ENCODE results near the gene PANK4.

Gene PANK4

GRCh38 chr1:2564815-2565374 is 38.5 kb upstream of the PANK4 start:
- Histone ChIP-seq H3K27ac (ENCODE audit: low read length) (no peak overlapping the region), H3K4me3 (ENCODE audit: low read depth in 1 of 2, low read length in 2 of 2) (no peak overlapping the region), H3K36me3 (ENCODE audit: control insufficient read depth in 1 of 2, insufficient read depth in 2 of 2, low read length in 2 of 2) (peaks cover 0 to 36% of the 10 kb centered on the region in 2 donors), H3K27me3 (ENCODE audit: low read depth, low read length) (no peaks in the 10 kb centered on the region), H3K4me1 (ENCODE audit: control insufficient read depth in 1 of 2, insufficient read depth in 2 of 2, low read length in 2 of 2) (no peaks in the 10 kb centered on the region), H3K9me3 (ENCODE audit: control insufficient read depth in 1 of 2, low read length in 2 of 2) (no peaks in the 10 kb centered on the region)

- no peak overlapping the region for H3K4me3 ChIP-seq (ENCODE audit: low read depth in 1 of 2, low read length in 2 of 2)
- H3K4me1 ChIP-seq (ENCODE audit: control insufficient read depth in 1 of 2, insufficient read depth in 2 of 2, low read length in 2 of 2): no peaks in the 10 kb centered on the region
- peaks cover 0 to 42% of the 10 kb centered on the region in 2 donors for H3K36me3 ChIP-seq (ENCODE audit: control insufficient read depth in 1 of 2, insufficient read depth in 2 of 2, low read length in 2 of 2)
- H3K27me3 ChIP-seq (ENCODE audit: low read depth, low read length): no peaks in the 10 kb centered on the region
- no peaks in the 10 kb centered on the region for H3K9me3 ChIP-seq (ENCODE audit: control insufficient read depth in 1 of 2, low read length in 2 of 2)
- H3K27ac ChIP-seq (ENCODE audit: low read length): no peak overlapping the region
Observed at GRCh38 chr1:2564006-2564814, 37.8 kb upstream of the PANK4 start.

GRCh38 chr1:2563205-2563604 is 36.8 kb upstream of the PANK4 start:
- Histone ChIP-seq H3K36me3 (ENCODE audit: control insufficient read depth in 1 of 2, insufficient read depth in 2 of 2, low read length in 2 of 2) (peaks cover 4 to 48% of the 10 kb centered on the region in 2 donors), H3K9me3 (ENCODE audit: control insufficient read depth in 1 of 2, low read length in 2 of 2) (no peaks in the 10 kb centered on the region), H3K4me3 (ENCODE audit: low read depth in 1 of 2, low read length in 2 of 2) (no peak overlapping the region), H3K27me3 (ENCODE audit: low read depth, low read length) (no peaks in the 10 kb centered on the region), H3K4me1 (ENCODE audit: control insufficient read depth in 1 of 2, insufficient read depth in 2 of 2, low read length in 2 of 2) (no peaks in the 10 kb centered on the region), H3K27ac (ENCODE audit: low read length) (no peak overlapping the region)

- Histone ChIP-seq H3K27me3 (ENCODE audit: low read depth, low read length) (no peaks in the 10 kb centered on the region), H3K9me3 (ENCODE audit: control insufficient read depth in 1 of 2, low read length in 2 of 2) (no peaks in the 10 kb centered on the region), H3K4me1 (ENCODE audit: control insufficient read depth in 1 of 2, insufficient read depth in 2 of 2, low read length in 2 of 2) (peaks cover 0 to 9% of the 10 kb centered on the region in 2 donors), H3K4me3 (ENCODE audit: low read depth in 1 of 2, low read length in 2 of 2) (no peak overlapping the region), H3K36me3 (ENCODE audit: control insufficient read depth in 1 of 2, insufficient read depth in 2 of 2, low read length in 2 of 2) (peaks cover 4 to 48% of the 10 kb centered on the region in 2 donors), H3K27ac (ENCODE audit: low read length) (no peak overlapping the region)
Observed at GRCh38 chr1:2561898-2562895, 35.8 kb upstream of the PANK4 start.

GRCh38 chr1:2561446-2561845 is 35.0 kb upstream of the PANK4 start:
- peaks cover 0 to 16% of the 10 kb centered on the region in 2 donors for H3K4me1 ChIP-seq (ENCODE audit: control insufficient read depth in 1 of 2, insufficient read depth in 2 of 2, low read length in 2 of 2)
- no peak overlapping the region for H3K27ac ChIP-seq (ENCODE audit: low read length)
- no peaks in the 10 kb centered on the region for H3K27me3 ChIP-seq (ENCODE audit: low read depth, low read length)
- H3K4me3 ChIP-seq (ENCODE audit: low read depth in 1 of 2, low read length in 2 of 2): no peak overlapping the region
- peaks cover 4 to 48% of the 10 kb centered on the region in 2 donors for H3K36me3 ChIP-seq (ENCODE audit: control insufficient read depth in 1 of 2, insufficient read depth in 2 of 2, low read length in 2 of 2)
- no peaks in the 10 kb centered on the region for H3K9me3 ChIP-seq (ENCODE audit: control insufficient read depth in 1 of 2, low read length in 2 of 2)

GRCh38 chr1:2560299-2561073 is 34.1 kb upstream of the PANK4 start:
- Histone ChIP-seq H3K9me3 (ENCODE audit: control insufficient read depth in 1 of 2, low read length in 2 of 2) (no peaks in the 10 kb centered on the region), H3K4me1 (ENCODE audit: control insufficient read depth in 1 of 2, insufficient read depth in 2 of 2, low read length in 2 of 2) (peaks cover 0 to 21% of the 10 kb centered on the region in 2 donors), H3K36me3 (ENCODE audit: control insufficient read depth in 1 of 2, insufficient read depth in 2 of 2, low read length in 2 of 2) (peaks cover 4 to 48% of the 10 kb centered on the region in 2 donors), H3K4me3 (ENCODE audit: low read depth in 1 of 2, low read length in 2 of 2) (no peak overlapping the region), H3K27ac (ENCODE audit: low read length) (no peak overlapping the region), H3K27me3 (ENCODE audit: low read depth, low read length) (no peaks in the 10 kb centered on the region)

GRCh38 chr1:2559509-2560298 is 33.3 kb upstream of the PANK4 start:
- Histone ChIP-seq H3K27me3 (ENCODE audit: low read depth, low read length) (no peaks in the 10 kb centered on the region), H3K36me3 (ENCODE audit: control insufficient read depth in 1 of 2, insufficient read depth in 2 of 2, low read length in 2 of 2) (peaks cover 4 to 48% of the 10 kb centered on the region in 2 donors), H3K27ac (ENCODE audit: low read length) (no peak overlapping the region), H3K9me3 (ENCODE audit: control insufficient read depth in 1 of 2, low read length in 2 of 2) (no peaks in the 10 kb centered on the region), H3K4me1 (ENCODE audit: control insufficient read depth in 1 of 2, insufficient read depth in 2 of 2, low read length in 2 of 2) (peaks cover 0 to 28% of the 10 kb centered on the region in 2 donors), H3K4me3 (ENCODE audit: low read depth in 1 of 2, low read length in 2 of 2) (no peak overlapping the region)

- Histone ChIP-seq H3K4me1 (ENCODE audit: control insufficient read depth in 1 of 2, insufficient read depth in 2 of 2, low read length in 2 of 2) (peaks cover 0 to 31% of the 10 kb centered on the region in 2 donors), H3K36me3 (ENCODE audit: control insufficient read depth in 1 of 2, insufficient read depth in 2 of 2, low read length in 2 of 2) (peaks cover 4 to 48% of the 10 kb centered on the region in 2 donors), H3K9me3 (ENCODE audit: control insufficient read depth in 1 of 2, low read length in 2 of 2) (no peaks in the 10 kb centered on the region), H3K27me3 (ENCODE audit: low read depth, low read length) (no peaks in the 10 kb centered on the region), H3K27ac (ENCODE audit: low read length) (no peak overlapping the region), H3K4me3 (ENCODE audit: low read depth in 1 of 2, low read length in 2 of 2) (no peak overlapping the region)
Observed at GRCh38 chr1:2558861-2559260, 32.5 kb upstream of the PANK4 start.

GRCh38 chr1:2558420-2558819 is 32.0 kb upstream of the PANK4 start:
- Histone ChIP-seq H3K4me1 (ENCODE audit: control insufficient read depth in 1 of 2, insufficient read depth in 2 of 2, low read length in 2 of 2) (peaks cover 0 to 31% of the 10 kb centered on the region in 2 donors), H3K9me3 (ENCODE audit: control insufficient read depth in 1 of 2, low read length in 2 of 2) (no peaks in the 10 kb centered on the region), H3K4me3 (ENCODE audit: low read depth in 1 of 2, low read length in 2 of 2) (no peak overlapping the region), H3K27me3 (ENCODE audit: low read depth, low read length) (no peaks in the 10 kb centered on the region), H3K36me3 (ENCODE audit: control insufficient read depth in 1 of 2, insufficient read depth in 2 of 2, low read length in 2 of 2) (peaks cover 4 to 44% of the 10 kb centered on the region in 2 donors), H3K27ac (ENCODE audit: low read length) (no peak overlapping the region)

Data from muscle layer of duodenum (tissue), 2 donors.